Epithelial cell of prostate (primary cell): Measurements from ENCODE around the gene DISC1.
"Not testable (repeated sequence)": the region's sequence is repeated elsewhere in the genome, so short reads cannot be mapped to it uniquely, and the experiment has no call there.

Experiments
- DNase-seq: peaks from one replicate; pipeline ENCODE4 v3.0.0-alpha.2; 2011; ENCODE audit warnings: low read depth, low spot score
- H3K27ac ChIP-seq: fragments of 450-650 bp; 2 replicates; pipeline ENCODE4 v1.5.1; 2017; ENCODE audit warnings: mild to moderate bottlenecking

Gene DISC1

GRCh38 chr1:231757759-231758158 is 131.2 kb downstream of the DISC1 start:
- no peak overlapping the region for H3K27ac ChIP-seq
- no peak for DNase-seq

- DNase-seq, result no peak
- no peak overlapping the region for H3K27ac ChIP-seq
These were observed 134.7 kb downstream of the DISC1 start for GRCh38 chr1:231761252-231761651.

- no peak overlapping the region for H3K27ac ChIP-seq
- DNase-seq, result no peak
These were observed 135.4 kb downstream of the DISC1 start for GRCh38 chr1:231761747-231762541.

GRCh38 chr1:231763456-231763855 is 136.9 kb downstream of the DISC1 start:
- DNase-seq, result no peak
- no peak overlapping the region for H3K27ac ChIP-seq

GRCh38 chr1:231765825-231766224 is 139.2 kb downstream of the DISC1 start:
- H3K27ac ChIP-seq, DNase-seq: not testable (repeated sequence)

- no peak overlapping the region for H3K27ac ChIP-seq
- no peak for DNase-seq
These were observed 140.9 kb downstream of the DISC1 start for GRCh38 chr1:231767471-231767870.

- H3K27ac ChIP-seq, result no peak overlapping the region
- DNase-seq, result no peak
These were observed 141.8 kb downstream of the DISC1 start for GRCh38 chr1:231768416-231768815.

- H3K27ac ChIP-seq, result no peak overlapping the region
These were observed 144.1 kb downstream of the DISC1 start for GRCh38 chr1:231770506-231771175.

GRCh38 chr1:231774719-231775335 is 148.2 kb downstream of the DISC1 start:
- no peak for DNase-seq
- H3K27ac ChIP-seq, result no peak overlapping the region

More at GRCh38 chr1:231770506-231771175, 144.1 kb downstream of the DISC1 start:
- DNase-seq, result no peak

- no peak overlapping the region for H3K27ac ChIP-seq
- no peak for DNase-seq
These were observed 149.6 kb downstream of the DISC1 start for GRCh38 chr1:231776010-231776756.

GRCh38 chr1:231776757-231777062 is 150.1 kb downstream of the DISC1 start:
- no peak overlapping the region for H3K27ac ChIP-seq
- no peak for DNase-seq

- peak overlapping the region; percentile 21 for H3K27ac ChIP-seq
- peak; percentile 56 for DNase-seq
These were observed 151.6 kb downstream of the DISC1 start for GRCh38 chr1:231778009-231778719.

GRCh38 chr1:231779081-231779480 is 152.5 kb downstream of the DISC1 start:
- no peak overlapping the region for H3K27ac ChIP-seq
- DNase-seq, result no peak

GRCh38 chr1:231781892-231782291 is 155.3 kb downstream of the DISC1 start:
- no peak for DNase-seq
- no peak overlapping the region for H3K27ac ChIP-seq

- DNase-seq, H3K27ac ChIP-seq: not testable (repeated sequence)
These were observed 158.5 kb downstream of the DISC1 start for GRCh38 chr1:231785073-231785472.

- DNase-seq, result no peak
These were observed 159.5 kb downstream of the DISC1 start for GRCh38 chr1:231786126-231786525.

GRCh38 chr1:231792634-231793033 is 166.0 kb downstream of the DISC1 start:
- H3K27ac ChIP-seq, result no peak overlapping the region
- no peak for DNase-seq

More at GRCh38 chr1:231786126-231786525, 159.5 kb downstream of the DISC1 start:
- no peak overlapping the region for H3K27ac ChIP-seq

- no peak overlapping the region for H3K27ac ChIP-seq
- DNase-seq, result no peak
These were observed 167.3 kb downstream of the DISC1 start for GRCh38 chr1:231793893-231794292.

- DNase-seq, result no peak
These were observed 169.6 kb downstream of the DISC1 start for GRCh38 chr1:231796141-231796540.

GRCh38 chr1:231799363-231799986 is 172.9 kb downstream of the DISC1 start:
- H3K27ac ChIP-seq, result no peak overlapping the region
- no peak for DNase-seq

More at GRCh38 chr1:231796141-231796540, 169.6 kb downstream of the DISC1 start:
- H3K27ac ChIP-seq, result no peak overlapping the region
